CD4-positive, alpha-beta T cell (primary cell): Measurements from ENCODE around the gene TACC3. TPM values are rescaled to one million over a fixed set of nuclear protein-coding genes. Genes with fewer than 3 reads are reported as not detected.
A peak's percentile ranks its signal among the peaks of the same experiment; 100 is the strongest.

ENCODE experiments used
- ATAC-seq: fragments of 200-7000 bp; cut with Tn5 transposase; one replicate; pipeline ENCODE4 v1.10.0; 2022; ENCODE audit warnings: mild to moderate bottlenecking; ENCODE audit not compliant: poor library complexity
- CTCF ChIA-PET: fragments of 350-600 bp; sonication (Branson Sonifier 250); formaldehyde crosslinking; loops from one replicate; lab custom pipeline; 2021; ENCODE audit warnings: antibody characterized with exemption, inconsistent platforms; lab: Charles Lee
- POLR2A ChIA-PET: fragments of 350-600 bp; sonication (Branson Sonifier 250); formaldehyde crosslinking; loops from one replicate; lab custom pipeline; 2021; ENCODE audit warnings: antibody characterized with exemption, inconsistent platforms; lab: Charles Lee
- DNase-seq, 14 experiments: peaks; one replicate each; pipeline ENCODE4 v3.0.0-alpha.2; 2013 to 2020; ENCODE audit warnings: mixed read lengths in 2 of 14
- H3K27ac ChIP-seq, 2 donors: one replicate each; pipeline versions ENCODE4 v1.5.1 to v1.7.0; 2013; ENCODE audit warnings: low read length in 2 of 2, low read depth in 1 of 2, mild to moderate bottlenecking in 1 of 2
- H3K27me3 ChIP-seq, 2 experiments: 1 replicate in 1 of 2; 2 replicates in 1 of 2; pipeline versions ENCODE4 v1.6.1 to v1.7.0; 2013; ENCODE audit warnings: low read length in 2 of 2, control low read depth in 1 of 2, mild to moderate bottlenecking in 1 of 2, moderate library complexity in 1 of 2; ENCODE audit not compliant: insufficient read depth in 2 of 2, control insufficient read depth in 1 of 2
- H3K36me3 ChIP-seq: one replicate; pipeline ENCODE4 v1.6.1; 2013; ENCODE audit warnings: low read length, control low read depth; ENCODE audit not compliant: insufficient read depth
- H3K4me1 ChIP-seq: one replicate; pipeline ENCODE4 v1.6.1; 2013; ENCODE audit warnings: low read length, control low read depth; ENCODE audit not compliant: insufficient read depth
- H3K4me3 ChIP-seq: one replicate; pipeline ENCODE4 v1.5.1; 2013; ENCODE audit warnings: mild to moderate bottlenecking, low read length, moderate library complexity
- H3K9me3 ChIP-seq, 2 experiments: 1 replicate in 1 of 2; 2 replicates in 1 of 2; pipeline versions ENCODE4 v1.6.1 to v1.7.0; 2013; ENCODE audit warnings: low read length in 2 of 2, mild to moderate bottlenecking in 2 of 2, control low read depth in 1 of 2, moderate library complexity in 1 of 2; ENCODE audit not compliant: control insufficient read depth in 1 of 2, insufficient read depth in 1 of 2
- H3K27ac Mint-ChIP-seq: one replicate; pipeline ENCODE4 v1.8.0; 2020; ENCODE audit warnings: mixed read lengths
- H3K27me3 Mint-ChIP-seq: one replicate; pipeline ENCODE4 v1.8.0; 2021; ENCODE audit warnings: mixed read lengths
- H3K36me3 Mint-ChIP-seq: one replicate; pipeline ENCODE4 v1.8.0; 2021; ENCODE audit warnings: low read depth, mixed read lengths
- H3K4me1 Mint-ChIP-seq: one replicate; pipeline ENCODE4 v1.8.0; 2021; ENCODE audit warnings: low read depth, mixed read lengths
- H3K4me3 Mint-ChIP-seq: one replicate; pipeline ENCODE4 v1.8.0; 2020; ENCODE audit warnings: mild to moderate bottlenecking, mixed read lengths
- H3K9me3 Mint-ChIP-seq: one replicate; pipeline ENCODE4 v1.8.0; 2020; ENCODE audit warnings: mixed read lengths
- CTCF ChIP-seq: fragments of 200-600 bp; IDR thresholded peaks from one replicate; pipeline ENCODE4 v1.8.0; 2022; ENCODE audit warnings: antibody characterized with exemption, mild to moderate bottlenecking
- intact Hi-C, 2 experiments: fragments of 100-400 bp; cut with DNase I in 1 of 2; cut with micrococcal nuclease in 1 of 2; formaldehyde crosslinking; loops; one replicate each; pipeline versions ENCODE4 v1.15.1 to v1.9.0; 2023 to 2025; cut with DNase I, micrococcal nuclease
- total RNA-seq, 174 experiments: library from RNA in 2 of 174; stranded (reverse) in 2 of 174; gene quantifications; one replicate each; pipeline ENCODE4 v1.2.3 and lab custom pipeline; 2021 to 2026

TACC3 gene
- total RNA-seq, 2 experiments from 2014 or later, result 123 TPM

- Histone ChIP-seq H3K27ac (no peak overlapping the region), H3K4me3 (no peak overlapping the region), H3K27me3 (no peaks in the 10 kb centered on the region), H3K36me3 (no peaks in the 10 kb centered on the region), H3K9me3 (peaks cover 0 to 5% of the 10 kb centered on the region in 2 experiments), H3K4me1 (peaks cover 30% of the 10 kb centered on the region)
- DNase-seq, result no peak
- Mint-ChIP-seq H3K4me3 (no peak overlapping the region), H3K27ac (no peak overlapping the region), H3K36me3 (no peaks in the 10 kb centered on the region), H3K27me3 (no peaks in the 10 kb centered on the region), H3K9me3 (no peaks in the 10 kb centered on the region), H3K4me1 (no peaks in the 10 kb centered on the region)
- POLR2A ChIA-PET, result no interaction called here
- TF ChIP-seq CTCF, result no peak
- CTCF ChIA-PET, result no interaction called here
- ATAC-seq, result no peak
- intact Hi-C loops, result no loop called here
These were observed 30.6 kb downstream of the TACC3 start for GRCh38 chr4:1751919-1752283.

DNA sequence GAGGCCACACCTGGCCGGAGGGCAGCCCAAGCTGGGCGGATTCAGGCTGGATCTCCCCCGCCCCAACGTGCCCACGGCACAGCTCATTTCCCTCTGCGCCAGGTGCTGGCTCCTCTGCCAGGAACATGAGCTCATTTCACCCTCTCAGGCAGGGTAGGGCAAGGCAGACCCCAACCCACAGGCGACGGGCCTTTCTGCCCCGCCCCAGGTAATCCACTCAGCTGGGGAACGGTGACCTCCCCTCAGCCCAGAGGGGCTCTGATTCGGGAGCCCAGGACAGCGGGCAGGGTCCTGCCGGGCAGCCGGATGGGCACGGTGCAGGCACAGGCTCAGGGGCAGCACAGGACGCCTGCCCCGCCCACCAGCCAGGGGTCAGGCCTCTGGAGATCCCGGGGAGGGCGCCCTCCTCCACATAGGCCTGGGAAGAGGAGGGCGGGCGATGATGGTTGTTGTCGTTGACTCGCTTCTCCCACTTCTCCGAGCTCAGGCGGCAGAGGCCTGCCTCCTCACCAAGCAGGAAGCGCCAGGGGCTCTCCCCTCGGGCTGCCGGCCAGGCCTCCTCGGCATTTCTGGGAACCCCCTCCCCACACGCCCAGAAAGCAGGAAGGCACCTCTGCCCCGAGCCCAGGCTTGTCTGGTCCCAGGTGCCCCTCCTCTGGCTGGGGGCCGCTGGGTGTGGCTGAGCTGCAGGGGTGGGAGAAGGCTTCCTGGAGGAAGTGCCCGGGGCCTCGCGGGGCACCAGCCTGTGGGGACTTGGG is 31.1 kb downstream of the TACC3 start:
- H3K36me3 ChIP-seq, result no peaks in the 10 kb centered on the region
- peaks cover 0 to 5% of the 10 kb centered on the region in 2 experiments for H3K9me3 ChIP-seq
- peak in 4 of 14 experiments; percentile 18 to 54 (median 36) for DNase-seq
- no peak for TF ChIP-seq CTCF
- peak overlapping the region; percentile 16 for H3K4me3 ChIP-seq
- CTCF ChIA-PET, result no interaction called here
- no peak overlapping the region for H3K27ac Mint-ChIP-seq
- no peaks in the 10 kb centered on the region for H3K36me3 Mint-ChIP-seq
- no peaks in the 10 kb centered on the region for H3K27me3 ChIP-seq
- no peaks in the 10 kb centered on the region for H3K27me3 Mint-ChIP-seq
- POLR2A ChIA-PET, result no interaction called here
- no peaks in the 10 kb centered on the region for H3K4me1 Mint-ChIP-seq
- no peak overlapping the region for H3K27ac ChIP-seq
- no peaks in the 10 kb centered on the region for H3K9me3 Mint-ChIP-seq
- H3K4me1 ChIP-seq, result peaks cover 30% of the 10 kb centered on the region
- no peak overlapping the region for H3K4me3 Mint-ChIP-seq
- intact Hi-C loops, result no loop called here
- no peak for ATAC-seq

DNA sequence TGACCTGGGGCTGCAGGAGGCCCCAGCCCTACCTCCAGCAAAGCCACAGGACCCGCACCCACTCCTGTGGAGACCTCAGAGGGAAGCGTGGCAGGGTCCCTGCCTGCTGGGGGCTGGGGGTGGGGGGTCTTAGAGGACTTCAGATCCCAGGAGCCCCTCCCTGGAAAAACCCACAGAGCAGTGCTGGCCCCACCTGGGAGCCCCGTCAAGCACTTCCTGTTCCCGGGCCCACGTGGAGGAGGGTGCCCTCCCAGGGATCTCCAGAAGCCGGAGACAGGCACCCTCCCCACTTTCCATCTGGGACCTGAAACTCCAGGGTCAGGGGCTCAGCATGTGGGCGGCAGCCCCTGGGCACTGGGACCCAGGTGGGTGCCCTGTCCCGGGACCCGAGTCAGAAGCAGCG is 32.0 kb downstream of the TACC3 start:
- H3K9me3 Mint-ChIP-seq, result no peaks in the 10 kb centered on the region
- H3K4me1 ChIP-seq, result peaks cover 27% of the 10 kb centered on the region
- CTCF ChIA-PET, result no interaction called here
- no peak for DNase-seq
- peaks cover 0 to 3% of the 10 kb centered on the region in 2 experiments for H3K9me3 ChIP-seq
- no peaks in the 10 kb centered on the region for H3K27me3 Mint-ChIP-seq
- H3K36me3 Mint-ChIP-seq, result no peaks in the 10 kb centered on the region
- intact Hi-C loops, result no loop called here
- H3K27me3 ChIP-seq, result no peaks in the 10 kb centered on the region
- no peak overlapping the region for H3K4me3 ChIP-seq
- no peak overlapping the region for H3K27ac Mint-ChIP-seq
- no peak overlapping the region for H3K27ac ChIP-seq
- no peaks in the 10 kb centered on the region for H3K4me1 Mint-ChIP-seq
- TF ChIP-seq CTCF, result no peak
- no peak for ATAC-seq
- no peak overlapping the region for H3K4me3 Mint-ChIP-seq
- H3K36me3 ChIP-seq, result no peaks in the 10 kb centered on the region
- POLR2A ChIA-PET, result no interaction called here
